PC-9 (cell line): ENCODE results near the gene STX2.

ENCODE experiments used
- EZH2 ChIP-seq: fragments of 200-600 bp; sonication (generic); IDR thresholded peaks from 2 replicates; pipeline ENCODE4 v1.8.0; 2017; ENCODE audit warnings: antibody characterized with exemption, low read depth
- TF ChIP-seq, protein P1 (sequence below): fragments of 200-600 bp; sonication (generic); conservative IDR thresholded peaks from 2 replicates; pipeline ENCODE4 v1.6.1; 2017; ENCODE audit warnings: mixed run types, antibody characterized with exemption, mild to moderate bottlenecking, moderate library complexity

DNA sequence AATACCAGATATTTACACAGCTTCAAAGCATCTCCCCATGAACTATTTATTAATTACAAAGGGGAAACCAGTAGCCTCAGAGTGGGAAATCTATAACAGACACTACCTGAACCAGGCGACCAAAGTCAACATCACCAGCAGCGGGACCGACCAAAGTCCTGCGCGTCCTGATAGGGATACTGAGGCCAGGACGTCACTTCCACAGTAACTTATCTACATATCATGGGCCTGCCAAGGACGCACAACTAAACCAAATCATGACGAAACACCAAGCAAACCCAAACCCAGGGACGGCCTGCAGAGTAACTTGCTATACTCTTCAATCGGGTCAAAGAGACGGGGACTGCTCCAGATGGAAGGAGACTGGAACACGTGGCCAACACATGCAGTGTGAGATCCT, 96.9 kb downstream of the STX2 start:
- TF ChIP-seq, protein P1, sequence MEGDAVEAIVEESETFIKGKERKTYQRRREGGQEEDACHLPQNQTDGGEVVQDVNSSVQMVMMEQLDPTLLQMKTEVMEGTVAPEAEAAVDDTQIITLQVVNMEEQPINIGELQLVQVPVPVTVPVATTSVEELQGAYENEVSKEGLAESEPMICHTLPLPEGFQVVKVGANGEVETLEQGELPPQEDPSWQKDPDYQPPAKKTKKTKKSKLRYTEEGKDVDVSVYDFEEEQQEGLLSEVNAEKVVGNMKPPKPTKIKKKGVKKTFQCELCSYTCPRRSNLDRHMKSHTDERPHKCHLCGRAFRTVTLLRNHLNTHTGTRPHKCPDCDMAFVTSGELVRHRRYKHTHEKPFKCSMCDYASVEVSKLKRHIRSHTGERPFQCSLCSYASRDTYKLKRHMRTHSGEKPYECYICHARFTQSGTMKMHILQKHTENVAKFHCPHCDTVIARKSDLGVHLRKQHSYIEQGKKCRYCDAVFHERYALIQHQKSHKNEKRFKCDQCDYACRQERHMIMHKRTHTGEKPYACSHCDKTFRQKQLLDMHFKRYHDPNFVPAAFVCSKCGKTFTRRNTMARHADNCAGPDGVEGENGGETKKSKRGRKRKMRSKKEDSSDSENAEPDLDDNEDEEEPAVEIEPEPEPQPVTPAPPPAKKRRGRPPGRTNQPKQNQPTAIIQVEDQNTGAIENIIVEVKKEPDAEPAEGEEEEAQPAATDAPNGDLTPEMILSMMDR, result no peak
- TF ChIP-seq EZH2, result no peak
